PC-9 (cell line): ENCODE results near the gene SETD4.

ENCODE experiments used
- EZH2 ChIP-seq: fragments of 200-600 bp; sonication (generic); IDR thresholded peaks from 2 replicates; pipeline ENCODE4 v1.8.0; 2017; ENCODE audit warnings: antibody characterized with exemption, low read depth
- TF ChIP-seq, protein P1 (sequence below): fragments of 200-600 bp; sonication (generic); conservative IDR thresholded peaks from 2 replicates; pipeline ENCODE4 v1.6.1; 2017; ENCODE audit warnings: mixed run types, antibody characterized with exemption, mild to moderate bottlenecking, moderate library complexity

GRCh38 chr21:36045993-36046392 lies 14.3 kb downstream of the SETD4 start:
- TF ChIP-seq, protein P1, sequence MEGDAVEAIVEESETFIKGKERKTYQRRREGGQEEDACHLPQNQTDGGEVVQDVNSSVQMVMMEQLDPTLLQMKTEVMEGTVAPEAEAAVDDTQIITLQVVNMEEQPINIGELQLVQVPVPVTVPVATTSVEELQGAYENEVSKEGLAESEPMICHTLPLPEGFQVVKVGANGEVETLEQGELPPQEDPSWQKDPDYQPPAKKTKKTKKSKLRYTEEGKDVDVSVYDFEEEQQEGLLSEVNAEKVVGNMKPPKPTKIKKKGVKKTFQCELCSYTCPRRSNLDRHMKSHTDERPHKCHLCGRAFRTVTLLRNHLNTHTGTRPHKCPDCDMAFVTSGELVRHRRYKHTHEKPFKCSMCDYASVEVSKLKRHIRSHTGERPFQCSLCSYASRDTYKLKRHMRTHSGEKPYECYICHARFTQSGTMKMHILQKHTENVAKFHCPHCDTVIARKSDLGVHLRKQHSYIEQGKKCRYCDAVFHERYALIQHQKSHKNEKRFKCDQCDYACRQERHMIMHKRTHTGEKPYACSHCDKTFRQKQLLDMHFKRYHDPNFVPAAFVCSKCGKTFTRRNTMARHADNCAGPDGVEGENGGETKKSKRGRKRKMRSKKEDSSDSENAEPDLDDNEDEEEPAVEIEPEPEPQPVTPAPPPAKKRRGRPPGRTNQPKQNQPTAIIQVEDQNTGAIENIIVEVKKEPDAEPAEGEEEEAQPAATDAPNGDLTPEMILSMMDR: no peak
- TF ChIP-seq EZH2: no peak
